ENCODE measurements around the gene ST3GAL4. TPM values are rescaled to one million over a fixed set of nuclear protein-coding genes. Genes with fewer than 3 reads are reported as not detected.

ST3GAL4 gene
- total RNA-seq, 1 experiment from 2014 or later, result 11.2 TPM

- ChIA-PET CTCF (interaction anchor here (1.3 to 1.7 kb wide), 2 partner anchors 47 to 58 kb away, joined by 3 to 6 read pairs; no protein-coding TSS in a partner anchor), POLR2A (no interaction called here)
- Mint-ChIP-seq H3K36me3 (ENCODE audit: insufficient read depth, unreplicated experiment) (peaks cover 5% of the 10 kb centered on the region), H3K9me3 (ENCODE audit: unreplicated experiment) (no peaks in the 10 kb centered on the region), H3K4me1 (ENCODE audit: low read depth, unreplicated experiment) (peaks cover 9% of the 10 kb centered on the region), H3K27ac (ENCODE audit: unreplicated experiment) (no peak overlapping the region), H3K4me3 (ENCODE audit: unreplicated experiment) (no peak overlapping the region), H3K27me3 (ENCODE audit: insufficient read depth, unreplicated experiment) (no peaks in the 10 kb centered on the region)
- DNase-seq, result no peak
- Histone ChIP-seq H3K36me3 (ENCODE audit: control insufficient read depth, insufficient read depth, low read length) (no peaks in the 10 kb centered on the region), H3K4me1 (peaks cover 22% of the 10 kb centered on the region), H3K27me3 (replicated peaks; ENCODE audit: control insufficient read depth, insufficient read depth, low read length) (no peaks in the 10 kb centered on the region), H3K4me3 (ENCODE audit: low read depth, low read length) (no peak overlapping the region), H3K9me3 (no peaks in the 10 kb centered on the region)
- BruUV-seq (replicated peaks), result no TSS peak
- TF ChIP-seq CTCF (IDR thresholded peaks at IDR 0.05; ENCODE audit: insufficient read depth in 1 of 2, low read depth in 1 of 2, low read length in 1 of 2, severe bottlenecking in 1 of 2, unreplicated experiment in 1 of 2), result no peak
- intact Hi-C loops (cut with micrococcal nuclease; ENCODE audit: unreplicated experiment), result no loop called here
These were observed 2.7 kb downstream of the ST3GAL4 start for GRCh38 chr11:126357969-126358762.

GRCh38 chr11:126358763-126359160, 3.3 kb downstream of the ST3GAL4 start:
- no peak overlapping the region for H3K4me3 ChIP-seq (ENCODE audit: low read depth, low read length)
- H3K9me3 Mint-ChIP-seq (ENCODE audit: unreplicated experiment), result no peaks in the 10 kb centered on the region
- H3K9me3 ChIP-seq, result no peaks in the 10 kb centered on the region
- TF ChIP-seq CTCF (IDR thresholded peaks at IDR 0.05; ENCODE audit: insufficient read depth in 1 of 2, low read depth in 1 of 2, low read length in 1 of 2, severe bottlenecking in 1 of 2, unreplicated experiment in 1 of 2), result no peak
- H3K4me1 ChIP-seq, result peaks cover 17% of the 10 kb centered on the region
- no peaks in the 10 kb centered on the region for H3K27me3 ChIP-seq (replicated peaks; ENCODE audit: control insufficient read depth, insufficient read depth, low read length)
- H3K36me3 Mint-ChIP-seq (ENCODE audit: insufficient read depth, unreplicated experiment), result peaks cover 5% of the 10 kb centered on the region
- H3K27ac Mint-ChIP-seq (ENCODE audit: unreplicated experiment), result no peak overlapping the region
- intact Hi-C loops (cut with micrococcal nuclease; ENCODE audit: unreplicated experiment), result no loop called here
- no peak for DNase-seq
- ChIA-PET POLR2A (no interaction called here), CTCF (interaction anchor here (0.5 to 1.7 kb wide), 3 partner anchors 16 to 51 kb away, joined by 3 to 6 read pairs (median 4); no protein-coding TSS in a partner anchor)
- H3K4me3 Mint-ChIP-seq (ENCODE audit: unreplicated experiment), result no peak overlapping the region
- H3K36me3 ChIP-seq (ENCODE audit: control insufficient read depth, insufficient read depth, low read length), result no peaks in the 10 kb centered on the region
- H3K27me3 Mint-ChIP-seq (ENCODE audit: insufficient read depth, unreplicated experiment), result no peaks in the 10 kb centered on the region
- BruUV-seq (replicated peaks), result no TSS peak
- peaks cover 7% of the 10 kb centered on the region for H3K4me1 Mint-ChIP-seq (ENCODE audit: low read depth, unreplicated experiment)

GRCh38 chr11:126359431-126360048, 4.1 kb downstream of the ST3GAL4 start:
- no TSS peak for BruUV-seq (replicated peaks)
- Mint-ChIP-seq H3K9me3 (ENCODE audit: unreplicated experiment) (no peaks in the 10 kb centered on the region), H3K4me1 (ENCODE audit: low read depth, unreplicated experiment) (peaks cover 4% of the 10 kb centered on the region), H3K4me3 (ENCODE audit: unreplicated experiment) (no peak overlapping the region), H3K36me3 (ENCODE audit: insufficient read depth, unreplicated experiment) (peaks cover 5% of the 10 kb centered on the region), H3K27me3 (ENCODE audit: insufficient read depth, unreplicated experiment) (no peaks in the 10 kb centered on the region), H3K27ac (ENCODE audit: unreplicated experiment) (no peak overlapping the region)
- no peaks in the 10 kb centered on the region for H3K9me3 ChIP-seq
- peaks cover 13% of the 10 kb centered on the region for H3K4me1 ChIP-seq
- no peak overlapping the region for H3K4me3 ChIP-seq (ENCODE audit: low read depth, low read length)
- no peaks in the 10 kb centered on the region for H3K36me3 ChIP-seq (ENCODE audit: control insufficient read depth, insufficient read depth, low read length)
- TF ChIP-seq CTCF (IDR thresholded peaks at IDR 0.05; ENCODE audit: insufficient read depth in 1 of 2, low read depth in 1 of 2, low read length in 1 of 2, severe bottlenecking in 1 of 2, unreplicated experiment in 1 of 2), result no peak
- no peak for DNase-seq
- intact Hi-C loops (cut with micrococcal nuclease; ENCODE audit: unreplicated experiment), result no loop called here
- CTCF ChIA-PET, result interaction anchor here (0.5 to 1.7 kb wide), 3 partner anchors 15 to 52 kb away, joined by 3 to 6 read pairs (median 4); no protein-coding TSS in a partner anchor
- H3K27me3 ChIP-seq (replicated peaks; ENCODE audit: control insufficient read depth, insufficient read depth, low read length), result no peaks in the 10 kb centered on the region
- POLR2A ChIA-PET, result interaction anchor here (0.6 kb wide), 2 partner anchors 49 to 72 kb away, joined by 3 to 4 read pairs; no protein-coding TSS in a partner anchor
